ENCODE data around the gene SNTA1.
"Not testable (repeated sequence)": the region's sequence is repeated elsewhere in the genome, so short reads cannot be mapped to it uniquely, and the experiment has no call there.

The SNTA1 gene

GRCh38 chr20:33465481-33466302, 22.1 kb upstream of the SNTA1 start:
- DNase-seq, result no peak

- not testable (repeated sequence) for DNase-seq
These were observed 21.2 kb upstream of the SNTA1 start for GRCh38 chr20:33464759-33465158.

- no peak for DNase-seq
These were observed 20.0 kb upstream of the SNTA1 start for GRCh38 chr20:33463332-33464101.

GRCh38 chr20:33460711-33461110, 17.1 kb upstream of the SNTA1 start:
- DNase-seq, result no peak

GRCh38 chr20:33459599-33459998, 16.0 kb upstream of the SNTA1 start:
- DNase-seq, result no peak

GRCh38 chr20:33456916-33457642, 13.5 kb upstream of the SNTA1 start:
- peak; percentile 74 for DNase-seq

- DNase-seq, result no peak
These were observed 7.3 kb upstream of the SNTA1 start for GRCh38 chr20:33450867-33451266.

GRCh38 chr20:33445881-33446625, 2.5 kb upstream of the SNTA1 start:
- no peak for DNase-seq

- DNase-seq, result peak; percentile 9
These were observed 1.4 kb upstream of the SNTA1 start for GRCh38 chr20:33444797-33445560.

- peak; percentile 16 for DNase-seq
These were observed 504 bp downstream of the SNTA1 start for GRCh38 chr20:33443006-33443511.

GRCh38 chr20:33442136-33443005, 1.2 kb downstream of the SNTA1 start:
- DNase-seq, result no peak

GRCh38 chr20:33441142-33441955, 2.2 kb downstream of the SNTA1 start:
- DNase-seq, result no peak

- DNase-seq, result not testable (repeated sequence)
These were observed 3.0 kb downstream of the SNTA1 start for GRCh38 chr20:33440562-33440961.

- DNase-seq, result no peak
These were observed 5.1 kb downstream of the SNTA1 start for GRCh38 chr20:33438481-33438880.

- DNase-seq, result no peak
These were observed 6.2 kb downstream of the SNTA1 start for GRCh38 chr20:33437141-33437911.

- no peak for DNase-seq
These were observed 9.1 kb downstream of the SNTA1 start for GRCh38 chr20:33434434-33434833.

GRCh38 chr20:33433465-33434234, 9.9 kb downstream of the SNTA1 start:
- no peak for DNase-seq

GRCh38 chr20:33431797-33432381, 11.7 kb downstream of the SNTA1 start:
- DNase-seq, result no peak

Measured in effector CD4-positive, alpha-beta T cell (primary cell).